ENCODE data around the gene ZFAND3.

DNA sequence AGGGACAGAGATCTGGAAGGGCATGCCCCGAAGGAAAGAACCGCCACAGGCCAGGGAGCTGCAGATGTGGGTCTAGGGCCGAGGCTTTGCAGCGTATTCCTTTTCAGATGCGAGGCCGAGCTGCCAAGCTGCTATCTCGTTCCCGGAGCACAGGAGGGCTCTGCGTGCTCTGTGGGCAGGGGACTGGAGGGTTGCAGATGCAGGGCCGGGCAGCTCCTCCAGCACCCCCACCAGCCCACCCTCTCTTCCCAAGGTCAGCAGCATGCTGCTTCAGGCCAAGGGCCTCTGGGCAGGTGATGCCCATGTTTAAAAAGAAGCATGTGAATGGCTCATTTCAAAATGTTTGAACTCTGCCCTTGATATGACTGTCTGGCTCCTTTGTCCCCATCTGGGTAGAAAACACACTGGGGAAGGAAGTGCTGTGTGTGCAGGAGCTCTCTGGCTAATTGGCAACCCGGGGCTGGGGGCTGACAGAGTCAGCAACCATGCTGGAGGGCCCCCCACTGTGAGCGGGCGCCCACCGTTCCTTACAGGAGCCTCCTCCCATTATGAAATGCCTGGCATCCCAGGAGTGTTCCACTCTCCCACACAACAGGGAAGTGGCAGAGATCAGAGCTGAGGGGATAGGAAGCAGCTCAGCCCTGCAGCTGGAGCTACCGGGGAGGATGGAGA is 353.3 kb downstream of the ZFAND3 start:
- TF ChIP-seq, protein P1, sequence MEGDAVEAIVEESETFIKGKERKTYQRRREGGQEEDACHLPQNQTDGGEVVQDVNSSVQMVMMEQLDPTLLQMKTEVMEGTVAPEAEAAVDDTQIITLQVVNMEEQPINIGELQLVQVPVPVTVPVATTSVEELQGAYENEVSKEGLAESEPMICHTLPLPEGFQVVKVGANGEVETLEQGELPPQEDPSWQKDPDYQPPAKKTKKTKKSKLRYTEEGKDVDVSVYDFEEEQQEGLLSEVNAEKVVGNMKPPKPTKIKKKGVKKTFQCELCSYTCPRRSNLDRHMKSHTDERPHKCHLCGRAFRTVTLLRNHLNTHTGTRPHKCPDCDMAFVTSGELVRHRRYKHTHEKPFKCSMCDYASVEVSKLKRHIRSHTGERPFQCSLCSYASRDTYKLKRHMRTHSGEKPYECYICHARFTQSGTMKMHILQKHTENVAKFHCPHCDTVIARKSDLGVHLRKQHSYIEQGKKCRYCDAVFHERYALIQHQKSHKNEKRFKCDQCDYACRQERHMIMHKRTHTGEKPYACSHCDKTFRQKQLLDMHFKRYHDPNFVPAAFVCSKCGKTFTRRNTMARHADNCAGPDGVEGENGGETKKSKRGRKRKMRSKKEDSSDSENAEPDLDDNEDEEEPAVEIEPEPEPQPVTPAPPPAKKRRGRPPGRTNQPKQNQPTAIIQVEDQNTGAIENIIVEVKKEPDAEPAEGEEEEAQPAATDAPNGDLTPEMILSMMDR (IDR thresholded peaks at IDR 0.05; ENCODE audit: insufficient read depth, low read depth, low read length) = no peak
- TF ChIP-seq EZH2 (IDR thresholded peaks at IDR 0.05; ENCODE audit: insufficient read depth, low read length) = no peak

Measured in astrocyte (in vitro differentiated cells and primary cell).